ENCODE results near the gene C2orf76.
"Not testable (repeated sequence)": the region's sequence is repeated elsewhere in the genome, so short reads cannot be mapped to it uniquely, and the experiment has no call there.

Gene C2orf76

GRCh38 chr2:119366649-119367471, at the start of gene C2orf76, which contains the start of gene DBI:
Gene C2orf76, minus strand, starts transcription at chr2:119366834. Its CDS starts 26,875 bp downstream, at chr2:119339959.
Gene DBI, plus strand, starts transcription at chr2:119366977. Its CDS starts 75 bp downstream, at chr2:119367052.
- DNase-seq = peak; percentile 98

- DNase-seq = no peak
Measured at GRCh38 chr2:119415630-119416029, 49.0 kb upstream of the C2orf76 start.

- DNase-seq = no peak
Measured at GRCh38 chr2:119414894-119415293, 48.3 kb upstream of the C2orf76 start.

DNA sequence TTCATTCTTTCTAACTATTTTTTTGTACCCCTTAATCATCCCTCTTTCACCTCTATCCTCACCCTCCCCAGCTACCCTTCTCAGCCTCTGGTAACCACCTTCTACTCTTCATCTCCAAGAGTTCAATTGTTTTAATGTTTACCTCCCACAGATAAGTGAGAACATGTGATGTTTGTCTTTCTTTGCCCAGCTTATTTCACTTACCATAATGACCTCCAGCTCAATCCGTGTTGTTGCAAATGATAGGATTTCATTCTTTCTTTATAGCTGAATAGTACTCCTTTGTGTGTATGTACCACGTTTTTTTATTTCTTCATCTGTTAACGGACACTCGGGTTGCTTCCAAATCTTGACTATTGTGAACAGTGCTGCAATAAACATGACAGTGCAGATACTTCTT, 42.9 kb upstream of the C2orf76 start:
- DNase-seq = no peak

GRCh38 chr2:119408221-119408619, 41.6 kb upstream of the C2orf76 start:
- DNase-seq = no peak

DNA sequence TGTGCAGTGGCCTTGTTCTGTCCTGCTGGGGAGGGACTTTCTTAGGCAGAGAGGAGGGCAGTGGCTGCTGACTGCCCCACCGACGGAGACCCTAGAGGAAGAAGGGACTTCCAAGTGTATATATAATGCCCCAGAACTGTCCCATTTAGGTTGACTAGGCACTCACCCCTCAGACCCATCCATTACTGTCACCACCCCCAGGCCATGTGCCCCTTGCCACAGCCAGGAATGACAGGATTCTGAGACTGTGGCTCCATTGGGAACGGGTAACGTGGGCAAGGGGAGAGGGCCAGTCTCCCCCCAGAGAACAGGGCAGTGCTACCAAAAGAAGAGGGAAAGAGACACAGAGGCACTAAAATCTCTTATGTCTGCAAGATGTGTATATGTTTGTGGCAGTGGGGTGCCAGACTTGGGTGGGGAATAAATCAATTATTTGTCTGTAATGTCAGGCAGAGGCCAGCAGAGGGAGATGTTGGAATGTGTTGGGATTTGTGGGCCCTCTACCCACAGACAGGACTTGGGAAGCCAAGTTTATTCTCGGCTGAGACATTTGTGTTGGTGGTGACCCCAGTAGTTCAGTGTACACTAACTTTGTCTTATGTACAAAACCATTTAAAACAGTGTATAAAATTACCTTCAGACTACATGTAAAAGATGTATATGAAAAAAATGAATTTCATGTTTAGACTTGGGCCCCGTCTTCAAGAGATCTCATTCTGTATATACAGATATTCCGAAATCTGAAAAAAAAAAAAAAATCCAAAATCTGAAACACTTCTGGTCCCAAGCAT, 41.0 kb upstream of the C2orf76 start:
- DNase-seq = peak; percentile 64

- no peak for DNase-seq
Measured at GRCh38 chr2:119405151-119405550, 38.5 kb upstream of the C2orf76 start.

DNA sequence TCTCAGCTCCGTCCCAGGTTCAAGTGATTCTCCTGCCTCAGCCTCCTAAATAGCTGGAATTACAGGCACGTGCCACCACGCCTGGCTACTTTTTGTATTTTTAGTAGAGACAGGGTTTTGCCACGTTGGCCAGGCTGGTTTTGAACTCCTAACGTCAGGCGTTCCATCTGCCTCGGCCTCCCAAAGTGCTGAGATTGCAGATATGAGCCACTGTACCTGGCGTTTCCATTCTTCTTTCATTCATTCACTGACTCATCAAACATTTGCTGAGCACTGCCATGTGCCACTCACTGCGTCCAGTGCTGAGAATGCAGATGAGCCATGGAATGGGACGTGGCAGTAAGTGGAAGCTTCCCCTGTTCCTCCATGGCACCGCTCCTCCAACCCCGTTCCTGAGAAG, 37.0 kb upstream of the C2orf76 start:
- DNase-seq = not testable (repeated sequence)

DNA sequence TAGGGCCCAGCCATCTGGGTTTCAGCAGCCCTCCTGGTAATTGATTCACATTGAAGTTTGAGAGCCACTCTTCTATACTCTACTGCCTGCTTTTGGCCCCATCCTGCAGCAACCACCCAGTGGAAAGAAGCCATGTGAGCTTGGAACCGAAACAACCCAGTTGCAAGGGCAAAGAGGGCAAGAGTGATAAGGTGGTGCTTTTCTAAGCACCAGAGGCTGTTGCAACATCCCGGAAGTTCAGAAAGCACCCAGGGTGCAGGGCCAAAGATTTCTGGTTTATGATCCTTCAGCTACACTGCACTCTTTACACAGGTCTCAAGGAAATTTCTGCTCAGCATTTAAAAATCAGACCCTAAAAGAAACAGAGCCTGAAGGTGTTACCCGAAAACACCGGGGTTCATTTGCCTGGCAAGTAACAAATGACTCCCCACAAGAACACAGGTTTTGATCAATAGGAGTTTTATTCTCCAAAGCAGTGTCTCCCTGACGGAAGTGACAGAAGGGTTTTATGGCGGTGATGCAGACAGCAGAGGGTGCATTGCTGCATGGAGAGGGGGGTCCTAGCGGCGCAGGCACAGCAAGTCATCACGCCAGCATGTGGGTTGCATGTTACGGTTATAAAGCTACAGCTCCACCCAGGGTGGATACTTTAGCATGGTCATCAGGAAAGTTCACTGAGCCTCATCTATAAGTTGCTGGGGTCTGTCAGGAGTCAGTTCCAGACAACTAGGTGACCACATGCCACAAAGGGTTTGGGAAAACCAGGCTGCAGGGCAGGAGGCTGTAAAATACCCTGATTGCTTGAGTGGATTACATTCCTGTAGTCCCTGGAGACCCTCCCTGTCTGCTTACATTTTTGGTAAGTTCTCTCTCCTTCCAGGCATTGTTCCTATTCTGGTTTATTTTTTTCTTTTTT, 36.3 kb upstream of the C2orf76 start:
- DNase-seq = no peak

- no peak for DNase-seq
Measured at GRCh38 chr2:119402106-119402505, 35.5 kb upstream of the C2orf76 start.

- DNase-seq = no peak
Measured at GRCh38 chr2:119397196-119397595, 30.6 kb upstream of the C2orf76 start.

- DNase-seq = no peak
Measured at GRCh38 chr2:119393971-119394748, 27.5 kb upstream of the C2orf76 start.

- no peak for DNase-seq
Measured at GRCh38 chr2:119389615-119390306, 23.1 kb upstream of the C2orf76 start.

DNA sequence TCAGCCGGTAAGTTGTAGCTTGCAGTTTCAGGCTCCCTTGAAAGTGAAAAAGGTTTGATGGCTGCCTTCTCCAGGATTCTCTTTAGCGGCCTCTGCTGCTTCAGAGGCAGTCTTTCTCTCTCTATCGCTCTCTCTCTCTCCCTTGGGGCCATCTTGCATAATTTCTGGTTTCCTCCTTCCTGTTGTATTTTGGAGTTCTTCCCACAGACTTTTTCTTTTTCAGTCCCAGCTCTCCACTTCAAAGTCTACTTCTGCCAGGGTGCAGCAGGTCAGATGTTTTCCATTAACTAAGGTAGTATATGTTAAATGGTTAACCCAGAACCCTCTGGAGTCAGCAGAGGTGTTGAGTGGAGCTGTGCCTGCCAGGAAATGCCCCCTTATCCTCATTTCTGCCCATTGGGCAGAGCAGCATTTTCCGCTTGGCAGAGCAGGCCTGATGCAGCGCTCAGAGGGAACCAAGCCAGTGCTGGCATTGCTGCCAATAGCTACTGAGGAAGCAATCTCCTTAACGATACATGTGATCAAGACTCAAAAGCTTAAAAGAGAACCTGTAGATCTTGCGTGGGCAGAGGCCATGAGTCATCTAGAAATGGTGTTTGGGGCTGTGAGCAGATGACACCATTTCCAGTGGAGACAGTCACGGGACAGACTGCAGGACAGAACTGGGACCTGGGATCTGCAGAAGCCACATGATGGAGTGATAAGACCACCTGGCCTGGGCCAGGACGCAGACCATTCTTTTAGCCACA, 20.9 kb upstream of the C2orf76 start:
- DNase-seq = peak; percentile 96

GRCh38 chr2:119385466-119385865, 18.8 kb upstream of the C2orf76 start:
- peak; percentile 59 for DNase-seq

DNA sequence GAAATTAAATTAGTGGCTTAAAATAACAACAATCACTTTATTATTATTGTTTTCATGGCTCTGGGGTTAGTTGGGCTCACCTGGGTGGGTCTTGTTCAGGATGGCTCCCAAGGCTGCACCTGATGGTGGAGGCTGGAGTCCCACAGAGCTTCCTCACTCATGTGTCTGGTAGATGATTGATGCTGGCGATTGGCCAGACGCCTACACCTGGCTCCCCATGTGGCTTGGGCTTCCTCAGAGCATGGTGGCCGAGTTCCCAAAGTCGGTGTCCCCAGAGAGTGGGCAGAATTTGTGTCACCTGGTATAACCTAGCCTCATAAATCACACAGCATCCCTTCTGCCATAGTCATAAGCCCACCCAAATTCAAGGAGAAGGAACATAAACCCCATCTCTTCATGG, 18.3 kb upstream of the C2orf76 start:
- no peak for DNase-seq

DNA sequence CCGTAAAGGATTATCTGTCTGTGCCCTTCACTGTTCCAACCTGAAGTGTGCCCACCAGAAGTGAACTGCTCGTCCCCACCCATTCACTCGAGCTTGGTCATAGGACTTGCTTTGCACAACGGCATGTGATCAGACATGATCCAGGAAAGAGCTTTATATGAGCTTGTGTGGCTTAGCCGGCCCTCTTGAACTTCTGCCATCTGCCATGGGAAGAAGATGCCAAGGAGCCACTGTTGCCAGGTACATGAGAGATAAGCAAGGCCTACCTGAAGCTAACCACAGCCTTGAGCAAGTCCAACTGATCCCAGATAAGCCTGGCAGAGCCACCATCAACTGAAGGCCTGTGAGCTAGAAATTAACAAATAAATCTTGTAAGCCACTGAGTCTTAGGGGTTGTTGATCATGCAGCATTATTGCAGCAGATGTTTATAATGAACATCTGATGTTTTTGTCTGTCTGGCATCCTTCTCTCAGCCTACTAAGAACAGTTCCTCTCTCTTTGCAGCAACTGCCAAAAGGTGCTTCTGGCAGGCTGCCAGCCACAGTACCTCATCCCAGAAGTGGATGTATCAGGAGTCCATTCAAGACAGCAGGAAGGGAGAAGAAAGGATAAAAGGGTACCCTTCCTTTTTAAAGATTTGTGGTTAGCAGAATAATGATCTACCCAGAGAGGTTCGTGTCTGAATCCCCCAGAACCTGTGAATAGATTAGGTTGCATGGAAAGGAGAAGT, 16.9 kb upstream of the C2orf76 start:
- no peak for DNase-seq

DNA sequence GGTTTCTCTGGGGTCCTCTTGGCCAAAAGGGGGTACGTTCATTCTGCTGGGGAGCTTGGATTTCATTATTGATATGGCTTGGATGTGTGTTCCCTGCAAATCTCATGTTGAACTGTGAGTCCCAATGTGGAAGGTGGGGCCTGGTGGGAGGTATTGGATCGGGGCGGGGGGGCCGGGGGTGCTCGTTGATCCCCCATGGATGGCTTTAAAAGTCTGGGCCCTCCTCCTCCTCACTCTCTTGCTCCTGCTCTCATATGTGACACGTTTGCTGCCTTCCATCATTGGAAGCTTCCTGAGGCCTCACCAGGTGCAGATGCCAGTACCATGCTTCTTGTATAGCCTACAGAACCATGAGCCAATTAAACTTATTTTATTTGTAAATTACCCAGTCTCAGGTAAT, 11.9 kb upstream of the C2orf76 start:
- DNase-seq = no peak

DNA sequence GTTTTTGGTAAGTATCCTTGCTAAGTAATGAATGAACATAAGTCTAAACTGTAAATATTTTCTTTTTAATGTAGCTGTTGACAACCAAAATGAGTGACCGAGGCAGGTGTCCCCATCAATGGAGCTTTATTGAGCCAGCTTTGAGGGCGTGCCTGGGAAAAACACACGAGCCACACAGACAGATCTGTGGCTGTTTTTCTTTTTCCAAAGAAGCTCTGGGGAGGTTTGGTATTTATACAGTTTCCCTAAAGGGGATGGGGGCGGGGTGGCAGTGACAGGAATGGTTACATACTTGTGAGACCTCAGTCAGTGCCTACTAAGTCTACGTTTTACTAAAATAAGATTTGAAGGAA, 11.3 kb upstream of the C2orf76 start:
- no peak for DNase-seq

Measured in inflammatory macrophage treated with lipopolysaccharide for 4 hours (primary cell).